ENCODE results near the gene IL16. TPM values are rescaled to one million over a fixed set of nuclear protein-coding genes. Genes with fewer than 3 reads are reported as not detected.

IL16 gene
- total and polyA plus RNA-seq, 9 of the 15 experiments (the other 6 are each of a cell fraction or from before 2014, with no cell fraction given): 1.4 to 18.8 (median 10.6) TPM

DNA sequence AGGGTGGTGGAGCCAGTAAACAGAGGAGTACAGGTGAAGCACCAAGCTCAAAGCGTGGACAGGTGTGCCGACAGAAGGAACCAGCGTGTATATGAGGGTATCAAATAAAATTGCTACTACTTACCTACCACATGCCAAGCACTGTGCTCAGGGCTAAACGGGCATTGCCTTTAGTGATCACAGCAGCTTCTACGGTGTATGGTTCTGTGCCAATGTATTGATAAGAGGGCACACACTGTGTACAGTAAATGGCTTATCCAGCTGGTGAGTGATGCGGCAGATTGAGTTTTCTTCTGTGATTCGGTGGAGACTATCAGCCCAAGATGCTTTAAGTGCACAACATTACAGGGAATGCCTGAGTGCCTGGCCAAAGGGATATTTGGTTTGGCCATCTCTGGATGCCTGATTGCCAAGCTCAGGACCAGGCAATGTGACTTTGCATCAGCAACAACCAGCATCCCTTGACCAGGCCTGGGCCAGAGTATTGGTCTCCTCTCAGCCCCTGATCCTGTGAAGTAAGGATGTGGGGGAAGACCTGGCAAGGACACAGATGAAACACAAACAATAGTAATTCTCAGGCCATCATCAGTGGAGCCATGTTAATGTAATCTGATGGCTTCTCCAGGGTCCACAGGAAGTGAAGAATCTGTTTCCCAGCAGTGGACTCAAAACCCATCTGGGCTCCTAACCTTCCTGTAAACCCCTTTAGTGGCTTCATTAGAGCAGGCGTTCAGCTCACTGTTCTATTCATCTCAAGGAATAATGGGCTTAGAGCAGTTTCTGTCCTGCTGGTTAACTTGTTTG is 113.2 kb downstream of the IL16 start:
- H2AFZ ChIP-seq (ENCODE audit: low read depth, low read length): no peak overlapping the region
- 40% methylated on average over 8 of the region's 8 CpGs for WGBS (ENCODE audit: insufficient coverage, low coverage, missing lambda C conversion rate)
- no peak overlapping the region for H3K4me2 ChIP-seq (ENCODE audit: insufficient read depth, low read length)
- H3K4me3 ChIP-seq: no peak overlapping the region
- H3K9me1 ChIP-seq (ENCODE audit: control insufficient read depth, insufficient read depth, low read length): no peaks in the 10 kb centered on the region
- CTCF ChIA-PET (ENCODE audit: low intra/inter-chr PET ratio): no interaction called here
- H3K27me3 ChIP-seq (ENCODE audit: control insufficient read depth in 2 of 2, insufficient read depth in 2 of 2, low read length in 2 of 2): no peaks in the 10 kb centered on the region
- H3K4me1 ChIP-seq (replicated peaks in 1 of 2; ENCODE audit: control insufficient read depth in 2 of 2, insufficient read depth in 2 of 2, low read length in 2 of 2): no peaks in the 10 kb centered on the region
- POLR2A ChIA-PET: interaction anchor here (0.6 to 1.3 kb wide), 2 partner anchors 20 to 1230 kb away, joined by 3 to 5 read pairs; partner anchors contain the start of gene RPS17
- DNase-seq (ENCODE audit: extremely low read depth in 1 of 4, low spot score in 3 of 4) (no peak), ATAC-seq (no peak), FAIRE-seq (no peak)
- no peak overlapping the region for H3K27ac ChIP-seq (ENCODE audit: extremely low read depth, low read depth, low read length)
- intact Hi-C loops (cut with micrococcal nuclease): no loop called here
- in situ Hi-C loops (cut with MboI): no loop called here
- H3K36me3 ChIP-seq (ENCODE audit: control insufficient read depth, insufficient read depth, low read length): peaks cover 16% of the 10 kb centered on the region; the same call in 1 of the 3 replicates
- H3K9me3 ChIP-seq (replicated peaks; ENCODE audit: control insufficient read depth, insufficient read depth, low read depth, low read length): no peaks in the 10 kb centered on the region
- H3K79me2 ChIP-seq (ENCODE audit: control insufficient read depth, insufficient read depth, low read length): no peaks in the 10 kb centered on the region
- H3K9ac ChIP-seq (ENCODE audit: insufficient read depth in 1 of 2, low read depth in 2 of 2, low read length in 2 of 2): no peak overlapping the region
- TF ChIP-seq ZNF384 (IDR thresholded peaks at IDR 0.05; ENCODE audit: low read depth, low read length) (no peak), HDGF (IDR thresholded peaks at IDR 0.05) (no peak), ZNF584 (CRISPR knock-in tag; IDR thresholded peaks at IDR 0.05; ENCODE audit: low read depth) (no peak), ZHX1 (conservative IDR thresholded peaks at IDR 0.05; ENCODE audit: low read length) (no peak), RCOR1 (IDR thresholded peaks at IDR 0.05; ENCODE audit: borderline replicate concordance in 1 of 2, low read depth in 2 of 2, low read length in 2 of 2) (no peak), KAT2B (IDR thresholded peaks at IDR 0.05; ENCODE audit: low read depth, low read length) (no peak), E4F1 (CRISPR knock-in tag; IDR thresholded peaks at IDR 0.05; ENCODE audit: borderline replicate concordance) (no peak)
- TF ChIP-seq, protein P1, sequence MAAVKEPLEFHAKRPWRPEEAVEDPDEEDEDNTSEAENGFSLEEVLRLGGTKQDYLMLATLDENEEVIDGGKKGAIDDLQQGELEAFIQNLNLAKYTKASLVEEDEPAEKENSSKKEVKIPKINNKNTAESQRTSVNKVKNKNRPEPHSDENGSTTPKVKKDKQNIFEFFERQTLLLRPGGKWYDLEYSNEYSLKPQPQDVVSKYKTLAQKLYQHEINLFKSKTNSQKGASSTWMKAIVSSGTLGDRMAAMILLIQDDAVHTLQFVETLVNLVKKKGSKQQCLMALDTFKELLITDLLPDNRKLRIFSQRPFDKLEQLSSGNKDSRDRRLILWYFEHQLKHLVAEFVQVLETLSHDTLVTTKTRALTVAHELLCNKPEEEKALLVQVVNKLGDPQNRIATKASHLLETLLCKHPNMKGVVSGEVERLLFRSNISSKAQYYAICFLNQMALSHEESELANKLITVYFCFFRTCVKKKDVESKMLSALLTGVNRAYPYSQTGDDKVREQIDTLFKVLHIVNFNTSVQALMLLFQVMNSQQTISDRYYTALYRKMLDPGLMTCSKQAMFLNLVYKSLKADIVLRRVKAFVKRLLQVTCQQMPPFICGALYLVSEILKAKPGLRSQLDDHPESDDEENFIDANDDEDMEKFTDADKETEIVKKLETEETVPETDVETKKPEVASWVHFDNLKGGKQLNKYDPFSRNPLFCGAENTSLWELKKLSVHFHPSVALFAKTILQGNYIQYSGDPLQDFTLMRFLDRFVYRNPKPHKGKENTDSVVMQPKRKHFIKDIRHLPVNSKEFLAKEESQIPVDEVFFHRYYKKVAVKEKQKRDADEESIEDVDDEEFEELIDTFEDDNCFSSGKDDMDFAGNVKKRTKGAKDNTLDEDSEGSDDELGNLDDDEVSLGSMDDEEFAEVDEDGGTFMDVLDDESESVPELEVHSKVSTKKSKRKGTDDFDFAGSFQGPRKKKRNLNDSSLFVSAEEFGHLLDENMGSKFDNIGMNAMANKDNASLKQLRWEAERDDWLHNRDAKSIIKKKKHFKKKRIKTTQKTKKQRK (IDR thresholded peaks at IDR 0.05; ENCODE audit: borderline replicate concordance, low read depth, low read length): no peak
- no peaks in the 10 kb centered on the region; the same call in 1 of the 2 replicates for H4K20me1 ChIP-seq (replicated peaks; ENCODE audit: control insufficient read depth, insufficient read depth, low read length)
- BruUV-seq (replicated peaks): no TSS peak
